Astrocyte of the spinal cord (primary cell): ENCODE data around the gene VPS13A.
A peak's percentile ranks its signal among the peaks of the same experiment; 100 is the strongest.

Experiments used
- DNase-seq: peaks from one replicate; pipeline ENCODE4 v3.0.0; 2011; ENCODE audit warnings: low read depth, low spot score
- H3K4me3 ChIP-seq: 2 replicates; pipeline ENCODE4 v1.5.1; 2011; ENCODE audit warnings: low read depth, mild to moderate bottlenecking, low read length, moderate library complexity
- CTCF ChIP-seq: IDR thresholded peaks from 2 replicates; pipeline ENCODE4 v1.5.1; 2012; ENCODE audit warnings: low read depth, mild to moderate bottlenecking, low read length, inconsistent platforms
- in situ Hi-C: cut with HindIII; loops from 2 replicates; pipeline ENCODE4 v1.10.0; 2017; ENCODE audit warnings: low sequenced_read_pairs

The VPS13A gene

GRCh38 chr9:77442436-77442835, 265.1 kb downstream of the VPS13A start:
- in situ Hi-C loops, result no loop called here
- TF ChIP-seq CTCF, result no peak
- no peak overlapping the region for H3K4me3 ChIP-seq
- no peak for DNase-seq

DNA sequence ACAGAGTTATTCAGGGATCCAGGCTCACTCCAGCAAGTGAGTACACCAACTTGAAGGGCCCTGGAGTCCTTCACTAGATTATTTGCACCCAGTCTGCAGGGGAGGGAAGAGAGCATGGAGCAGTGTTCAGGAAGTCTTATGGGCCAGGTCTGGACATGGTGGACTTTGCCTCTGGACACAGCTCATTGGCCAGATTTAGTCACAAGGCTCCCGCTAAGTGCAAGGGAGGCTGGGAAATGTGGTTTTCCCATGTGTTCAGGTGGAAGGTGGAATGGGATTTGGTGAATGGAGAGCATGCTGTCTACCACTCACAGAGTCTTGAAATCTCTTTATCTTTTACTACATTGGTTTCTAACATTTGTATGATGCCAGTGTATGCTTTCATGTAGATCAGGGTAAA, 270.3 kb downstream of the VPS13A start:
- no peak for DNase-seq
- in situ Hi-C loops, result no loop called here
- H3K4me3 ChIP-seq, result no peak overlapping the region
- TF ChIP-seq CTCF, result no peak

- in situ Hi-C loops, result no loop called here
- H3K4me3 ChIP-seq, result no peak overlapping the region
- TF ChIP-seq CTCF, result no peak
- DNase-seq, result peak; percentile 90
Measured at GRCh38 chr9:77449240-77450084, 272.1 kb downstream of the VPS13A start.

- in situ Hi-C loops, result no loop called here
- TF ChIP-seq CTCF, result no peak
- no peak for DNase-seq
- no peak overlapping the region for H3K4me3 ChIP-seq
Measured at GRCh38 chr9:77450085-77450475, 272.7 kb downstream of the VPS13A start.

DNA sequence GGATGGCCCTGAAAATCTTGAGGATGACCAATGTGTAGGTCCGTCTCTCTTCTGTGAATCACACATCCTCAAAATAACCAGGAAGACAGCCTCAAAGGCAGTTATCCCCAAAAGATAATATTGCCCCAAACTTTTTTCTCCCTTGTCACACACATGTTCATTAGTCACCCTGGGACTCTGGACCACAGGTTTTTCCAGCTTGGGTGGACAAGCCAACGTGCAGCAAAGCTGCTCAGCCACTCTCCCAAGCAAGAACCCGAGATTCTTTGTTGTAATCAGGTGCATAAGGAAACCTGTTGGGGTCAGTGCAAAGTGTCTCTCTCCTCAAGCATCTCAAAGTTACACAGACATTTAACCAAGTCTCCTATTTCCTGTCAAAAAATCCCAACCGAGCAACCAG, 274.2 kb downstream of the VPS13A start:
- DNase-seq, result no peak
- in situ Hi-C loops, result no loop called here
- TF ChIP-seq CTCF, result no peak
- H3K4me3 ChIP-seq, result no peak overlapping the region

DNA sequence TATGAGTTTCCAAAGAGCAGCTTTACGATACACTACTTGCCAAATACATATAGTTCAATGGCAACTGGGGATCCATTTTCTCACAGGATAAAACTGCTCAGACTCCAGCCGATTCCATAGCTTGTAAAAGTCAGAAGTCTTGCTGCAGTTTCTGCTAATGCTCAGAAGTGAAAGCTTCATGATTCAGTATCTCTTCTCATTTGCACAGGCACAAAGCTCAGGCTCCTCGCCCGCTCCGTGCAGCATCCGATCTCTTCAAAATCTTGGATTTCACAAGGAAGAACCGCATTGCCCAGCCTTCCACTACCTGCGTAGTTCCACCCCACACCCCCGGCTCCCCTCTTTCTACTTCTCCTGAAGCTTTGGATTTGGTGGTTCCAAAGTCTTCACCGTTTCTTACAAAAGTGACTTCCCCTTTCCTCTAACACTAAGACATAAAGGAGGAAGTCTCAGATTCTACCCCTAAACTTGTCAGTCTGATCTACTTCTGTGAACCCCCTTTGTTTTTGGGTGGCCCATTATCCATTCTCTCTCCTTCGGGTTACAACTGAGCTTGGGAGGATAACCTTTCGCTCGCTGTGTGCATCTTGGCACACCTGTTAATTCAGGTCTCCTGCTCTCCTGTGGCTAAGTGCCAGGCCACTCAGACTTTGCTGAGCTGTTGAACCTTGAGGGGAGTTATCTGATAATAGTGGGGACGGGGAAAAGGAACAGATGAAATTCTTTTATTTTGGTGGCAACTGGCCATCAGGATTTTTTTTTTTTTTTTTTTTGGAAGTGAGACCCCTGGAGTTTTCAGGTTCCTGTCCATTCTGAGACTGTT, 276.7 kb downstream of the VPS13A start:
- DNase-seq, result no peak
- in situ Hi-C loops, result no loop called here
- no peak for TF ChIP-seq CTCF
- H3K4me3 ChIP-seq, result no peak overlapping the region
